HepG2 (cell line): ENCODE data around the gene CFAP45. TPM values are rescaled to one million over a fixed set of nuclear protein-coding genes. Genes with fewer than 3 reads are reported as not detected.
A peak's percentile ranks its signal among the peaks of the same experiment; 100 is the strongest.

Source experiments
- ATAC-seq: fragments of 200-7000 bp; cut with Tn5 transposase; 3 replicates; pipeline ENCODE4 v1.9.1; 2020; ENCODE audit warnings: mild to moderate bottlenecking, moderate library complexity
- BruUV-seq: library from RNA; stranded (reverse); fragments of 400-500 nt; replicated peaks from 2 replicates; lab custom pipeline; 2021; lab: Mats Ljungman, UMichigan
- CTCF ChIA-PET: fragments of 300-600 bp; formaldehyde crosslinking; extraction: SDS; loops from one replicate; lab custom pipeline; 2021; ENCODE audit warnings: low total read pairs, inconsistent platforms, low intra/inter-chr PET ratio; lab: Yijun Ruan, JAX
- POLR2A ChIA-PET: fragments of 350-600 bp; sonication (Branson Sonifier 250); formaldehyde crosslinking; loops from one replicate; lab custom pipeline; 2020; ENCODE audit warnings: antibody characterized with exemption, inconsistent platforms; lab: Yijun Ruan, JAX
- DNase-seq: peaks from one replicate; pipeline ENCODE4 v3.0.0-alpha.2; 2015; ENCODE audit warnings: low spot score
- FAIRE-seq: peaks from 3 replicates; lab custom pipeline; 2011; peaks lifted over from hg19 to GRCh38; lab: Jason Lieb, UNC
- H2AFZ ChIP-seq: one replicate; pipeline ENCODE4 v1.6.1; 2011; ENCODE audit warnings: low read length, inconsistent platforms
- H3K27ac ChIP-seq: fragments of 300-600 bp; 3 replicates; pipeline ENCODE4 v1.8.0; 2011; ENCODE audit warnings: mixed run types, mild to moderate bottlenecking, mixed read lengths, low read length, inconsistent platforms; ENCODE audit not compliant: insufficient read depth; ENCODE audit errors: extremely low read length
- H3K27me3 ChIP-seq, 2 experiments: fragments of 200-600 bp in 1 of 2; 2 replicates in 1 of 2; 3 replicates in 1 of 2; pipeline versions ENCODE4 v1.6.0 to v1.8.0; 2011; ENCODE audit warnings: low read length in 2 of 2, mild to moderate bottlenecking in 2 of 2, moderate library complexity in 2 of 2, inconsistent platforms in 1 of 2; ENCODE audit not compliant: insufficient read depth in 2 of 2, control insufficient read depth in 1 of 2
- H3K36me3 ChIP-seq, 2 experiments: fragments of 200-600 bp in 1 of 2; replicated peaks in 1 of 2; 2 replicates in 1 of 2; 3 replicates in 1 of 2; pipeline versions ENCODE4 v1.5.1 to v1.8.0; 2011; ENCODE audit warnings: low read length in 2 of 2, inconsistent platforms in 1 of 2; ENCODE audit not compliant: insufficient read depth in 2 of 2, control insufficient read depth in 1 of 2
- H3K4me1 ChIP-seq: 2 replicates; pipeline ENCODE4 v1.5.1; 2012; ENCODE audit warnings: low read length, inconsistent platforms; ENCODE audit not compliant: insufficient read depth
- H3K4me2 ChIP-seq: 2 replicates; pipeline ENCODE4 v1.6.0; 2011; ENCODE audit warnings: low read depth, low read length, inconsistent platforms
- H3K4me3 ChIP-seq, 3 experiments: fragments of 200-600 bp in 1 of 3; sonication (generic), shearing (Covaris generic) in 1 of 3; replicated peaks in 1 of 3; 2 replicates each; pipeline ENCODE4 v1.5.1; 2011 to 2016; ENCODE audit warnings: low read length in 3 of 3, inconsistent platforms in 2 of 3, low read depth in 2 of 3, mild to moderate bottlenecking in 2 of 3, control low read depth in 1 of 3, mixed read lengths in 1 of 3; ENCODE audit not compliant: insufficient read depth in 1 of 3
- H3K79me2 ChIP-seq: one replicate; pipeline ENCODE4 v1.6.1; 2011; ENCODE audit warnings: low read length, inconsistent platforms; ENCODE audit not compliant: insufficient read depth
- H3K9ac ChIP-seq: 2 replicates; pipeline ENCODE4 v1.6.0; 2011; ENCODE audit warnings: mild to moderate bottlenecking, low read depth, low read length, inconsistent platforms; ENCODE audit not compliant: insufficient read depth
- H3K9me3 ChIP-seq: 2 replicates; pipeline ENCODE4 v1.5.1; 2012; ENCODE audit warnings: mild to moderate bottlenecking, low read length
- H4K20me1 ChIP-seq: 2 replicates; pipeline ENCODE4 v1.6.0; 2011; ENCODE audit warnings: inconsistent platforms, mild to moderate bottlenecking, low read length, moderate library complexity; ENCODE audit not compliant: insufficient read depth
- AHDC1 ChIP-seq: sonication (generic); formaldehyde crosslinking; IDR thresholded peaks from 2 replicates; pipeline ENCODE4 v1.5.1; 2020; ENCODE audit warnings: mild to moderate bottlenecking, missing genetic modification reagents, borderline replicate concordance
- DBP ChIP-seq: sonication (generic); formaldehyde crosslinking; IDR thresholded peaks from 2 replicates; pipeline ENCODE4 v1.4.0; 2020; ENCODE audit warnings: missing genetic modification reagents; ENCODE audit errors: not compliant biosample characterization
- HNRNPUL1 ChIP-seq: fragments of 200-400 bp; formaldehyde crosslinking; IDR thresholded peaks from 2 replicates; pipeline ENCODE4 v1.6.1; 2017; ENCODE audit warnings: low read depth, mild to moderate bottlenecking, low read length, moderate library complexity
- IRX3 ChIP-seq: sonication (generic); formaldehyde crosslinking; IDR thresholded peaks from 2 replicates; pipeline ENCODE4 v1.8.1; 2023; ENCODE audit warnings: mild to moderate bottlenecking, low read depth, missing genetic modification reagents, borderline replicate concordance
- JUNB ChIP-seq: sonication (generic); formaldehyde crosslinking; IDR thresholded peaks from 2 replicates; pipeline ENCODE4 v1.8.0; 2022; ENCODE audit warnings: missing genetic modification reagents, mild to moderate bottlenecking, borderline replicate concordance
- PAWR ChIP-seq: sonication (generic); formaldehyde crosslinking; IDR thresholded peaks from 2 replicates; pipeline ENCODE4 v1.4.0; 2020; ENCODE audit warnings: missing genetic modification reagents, mild to moderate bottlenecking, borderline replicate concordance
- ZMYM3 ChIP-seq: sonication (generic); formaldehyde crosslinking; IDR thresholded peaks from 2 replicates; pipeline ENCODE4 v1.5.1; 2020; ENCODE audit warnings: mild to moderate bottlenecking, missing genetic modification reagents
- ZNF367 ChIP-seq: sonication (generic); formaldehyde crosslinking; IDR thresholded peaks from 2 replicates; pipeline ENCODE4 v1.4.0; 2020; ENCODE audit warnings: missing genetic modification reagents, borderline replicate concordance
- ZNF878 ChIP-seq: sonication (generic); formaldehyde crosslinking; IDR thresholded peaks from 2 replicates; pipeline ENCODE4 v1.8.1; 2023; ENCODE audit warnings: mild to moderate bottlenecking, missing genetic modification reagents, moderate library complexity
- ZNF879 ChIP-seq: sonication (generic); formaldehyde crosslinking; IDR thresholded peaks from 2 replicates; pipeline ENCODE4 v1.8.1; 2023; ENCODE audit warnings: missing genetic modification reagents
- ZSCAN22 ChIP-seq: sonication (generic); formaldehyde crosslinking; IDR thresholded peaks from 2 replicates; pipeline ENCODE4 v1.4.0; 2020; ENCODE audit warnings: mild to moderate bottlenecking, missing genetic modification reagents
- WGBS: methylation state at CpG from one replicate; pipeline ENCODE4 v1.1.6; 2017; ENCODE audit warnings: low lambda C conversion rate; 5-methylcytosine and 5-hydroxymethylcytosine counted together
- in situ Hi-C: cut with HindIII; loops from 2 replicates; pipeline ENCODE4 v1.10.0; 2017; ENCODE audit warnings: low pct_unique_long_range_greater_than_20kb; ENCODE audit not compliant: extremely low pct_ligation_motif_present
- intact Hi-C: fragments of 100-400 bp; cut with micrococcal nuclease; formaldehyde crosslinking; loops from one replicate; pipeline ENCODE4 v1.10.0; 2022; ENCODE audit not compliant: unreplicated experiment
- polyA plus RNA-seq, 8 experiments: library from polyadenylated mRNA; depleted of rRNA in 3 of 8; stranded (reverse) in 7 of 8; unstranded in 1 of 8; fragments of >200 nt; fragmentation: Illumina TruSeq in 4 of 8; extraction: Trizol in 4 of 8; gene quantifications; 2 replicates each; pipeline versions ENCODE4 v1.2.1 to v1.2.3, GENCODE V29; 2011 to 2016; ENCODE audit warnings: low read depth in 4 of 8, missing spikeins in 1 of 8, mixed read lengths in 1 of 8; ENCODE audit not compliant: insufficient read depth in 1 of 8
- total RNA-seq, 5 experiments: library from RNA; depleted of rRNA; stranded (reverse); fragments of >200 nt; fragmentation: Illumina TruSeq; extraction: Trizol; gene quantifications; 2 replicates each; pipeline ENCODE4 v1.2.3, GENCODE V29; 2016; ENCODE audit warnings: low read depth in 1 of 5

Gene CFAP45
- total and polyA plus RNA-seq, 2 of the 13 experiments (the other 11 are each of a cell fraction or from before 2014, with no cell fraction given), result not detected

- Histone ChIP-seq H3K36me3 (no peaks in the 10 kb centered on the region), H4K20me1 (no peaks in the 10 kb centered on the region), H3K4me3 (no peak overlapping the region), H3K4me1 (no peaks in the 10 kb centered on the region), H3K9me3 (no peaks in the 10 kb centered on the region), H3K27me3 (peaks cover 4 to 29% of the 10 kb centered on the region in 2 experiments; a peak in 4 of 5 replicates), H3K27ac (no peak overlapping the region), H3K4me2 (peak overlapping the region; percentile 42; the same call in 1 of the 2 replicates), H3K9ac (no peak overlapping the region), H3K79me2 (no peaks in the 10 kb centered on the region), H2AFZ (no peak overlapping the region)
- ChIA-PET POLR2A (no interaction called here), CTCF (no interaction called here)
- DNase-seq, result no peak
- no TSS peak for BruUV-seq
- FAIRE-seq, result no peak
- intact Hi-C loops, result no loop called here
- 12% methylated on average over 6 of the region's 6 CpGs for WGBS
- no peak for TF ChIP-seq HNRNPUL1
- ATAC-seq, result no peak
- in situ Hi-C loops, result no loop called here
Observed at GRCh38 chr1:159853417-159854115, 46.4 kb downstream of the CFAP45 start.

DNA sequence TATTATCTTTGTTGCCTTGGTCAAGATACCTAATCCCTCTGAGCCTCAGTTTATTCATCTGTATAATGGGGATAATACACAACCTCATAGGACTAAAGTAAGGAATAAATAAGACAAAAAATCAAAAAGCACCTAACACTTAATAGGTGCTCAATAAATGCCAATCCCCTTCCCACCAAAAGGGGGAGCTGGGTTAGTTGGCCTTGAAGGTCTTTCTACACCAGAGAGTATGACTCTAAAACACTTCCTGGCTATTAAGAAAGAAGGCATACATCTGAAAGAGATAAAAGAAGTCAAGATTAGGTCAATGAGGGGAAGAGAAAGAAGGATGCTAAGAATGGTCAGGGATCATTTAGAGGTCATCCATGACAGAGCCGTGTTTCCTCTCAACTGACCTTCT, 48.6 kb downstream of the CFAP45 start:
- WGBS, result 0% methylated on average over 1 of the region's 1 CpG
- ChIA-PET POLR2A (no interaction called here), CTCF (no interaction called here)
- no peak overlapping the region for H3K27ac ChIP-seq
- in situ Hi-C loops, result no loop called here
- BruUV-seq, result no TSS peak
- H3K9me3 ChIP-seq, result no peaks in the 10 kb centered on the region
- no peak for DNase-seq
- no peaks in the 10 kb centered on the region for H3K36me3 ChIP-seq
- ATAC-seq, result no peak
- H3K4me2 ChIP-seq, result no peak overlapping the region
- H3K9ac ChIP-seq, result no peak overlapping the region
- intact Hi-C loops, result no loop called here
- no peaks in the 10 kb centered on the region for H4K20me1 ChIP-seq
- FAIRE-seq, result no peak
- no peak overlapping the region for H3K4me3 ChIP-seq
- H2AFZ ChIP-seq, result no peak overlapping the region
- H3K27me3 ChIP-seq, result peaks cover 2 to 25% of the 10 kb centered on the region in 2 experiments; a peak in 4 of 5 replicates
- no peaks in the 10 kb centered on the region for H3K79me2 ChIP-seq
- no peaks in the 10 kb centered on the region for H3K4me1 ChIP-seq
- TF ChIP-seq AHDC1 (CRISPR knock-in tag) (no peak), ZNF878 (CRISPR knock-in tag) (no peak), DBP (CRISPR knock-in tag) (no peak), ZNF367 (no peak), JUNB (CRISPR knock-in tag) (no peak), ZMYM3 (no peak), ZNF879 (CRISPR knock-in tag) (no peak), PAWR (CRISPR knock-in tag) (no peak), ZSCAN22 (no peak), IRX3 (CRISPR knock-in tag) (no peak)
